DOHH2 (cell line): ENCODE data around the gene SAT1.

Experiments used
- EZH2phosphoT487 ChIP-seq: fragments of 200-600 bp; sonication (generic); IDR thresholded peaks from 2 replicates; pipeline ENCODE4 v1.6.1; 2017; ENCODE audit warnings: borderline replicate concordance, mild to moderate bottlenecking, antibody characterized with exemption, low read length, moderate library complexity, mixed read lengths
- TF ChIP-seq, protein P1 (sequence below): fragments of 200-600 bp; sonication (generic); IDR thresholded peaks from one replicate; pipeline ENCODE4 v1.5.1; 2014; ENCODE audit warnings: antibody characterized with exemption, mild to moderate bottlenecking, low read depth, low read length; ENCODE audit not compliant: poor library complexity, severe bottlenecking

DNA sequence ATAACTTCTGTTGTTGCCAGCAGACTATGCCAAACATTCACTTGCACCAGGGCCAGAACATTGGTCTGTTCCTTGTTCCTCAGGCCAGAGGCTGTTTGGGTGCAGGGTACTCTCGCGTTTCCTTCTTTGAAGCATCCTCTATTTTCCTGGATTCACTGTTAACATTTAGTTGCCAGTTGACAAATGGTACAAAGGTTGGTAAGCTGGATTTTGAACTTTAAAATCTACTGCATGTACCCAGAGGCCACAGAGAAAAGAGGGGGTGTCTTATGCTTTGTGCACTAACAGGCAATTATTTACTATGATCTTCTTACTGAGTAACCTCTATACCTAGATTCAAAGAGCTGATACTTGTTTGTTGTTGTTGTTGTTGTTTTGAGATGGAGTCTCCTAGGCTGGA, 12.8 kb upstream of the SAT1 start:
- TF ChIP-seq, protein P1, sequence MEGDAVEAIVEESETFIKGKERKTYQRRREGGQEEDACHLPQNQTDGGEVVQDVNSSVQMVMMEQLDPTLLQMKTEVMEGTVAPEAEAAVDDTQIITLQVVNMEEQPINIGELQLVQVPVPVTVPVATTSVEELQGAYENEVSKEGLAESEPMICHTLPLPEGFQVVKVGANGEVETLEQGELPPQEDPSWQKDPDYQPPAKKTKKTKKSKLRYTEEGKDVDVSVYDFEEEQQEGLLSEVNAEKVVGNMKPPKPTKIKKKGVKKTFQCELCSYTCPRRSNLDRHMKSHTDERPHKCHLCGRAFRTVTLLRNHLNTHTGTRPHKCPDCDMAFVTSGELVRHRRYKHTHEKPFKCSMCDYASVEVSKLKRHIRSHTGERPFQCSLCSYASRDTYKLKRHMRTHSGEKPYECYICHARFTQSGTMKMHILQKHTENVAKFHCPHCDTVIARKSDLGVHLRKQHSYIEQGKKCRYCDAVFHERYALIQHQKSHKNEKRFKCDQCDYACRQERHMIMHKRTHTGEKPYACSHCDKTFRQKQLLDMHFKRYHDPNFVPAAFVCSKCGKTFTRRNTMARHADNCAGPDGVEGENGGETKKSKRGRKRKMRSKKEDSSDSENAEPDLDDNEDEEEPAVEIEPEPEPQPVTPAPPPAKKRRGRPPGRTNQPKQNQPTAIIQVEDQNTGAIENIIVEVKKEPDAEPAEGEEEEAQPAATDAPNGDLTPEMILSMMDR = no peak
- TF ChIP-seq EZH2phosphoT487 = no peak
